Fibroblast of lung (primary cell): ENCODE measurements around the gene TEX19. TPM values are rescaled to one million over a fixed set of nuclear protein-coding genes. Genes with fewer than 3 reads are reported as not detected.

Experiments
- DNase-seq, 2 donors: peaks; one replicate each; pipeline versions ENCODE4 v3.0.0 to v3.0.0-alpha.2; 2010; ENCODE audit warnings: low read depth in 2 of 2
- H2AFZ ChIP-seq: 2 replicates; pipeline ENCODE4 v1.5.1; 2012; ENCODE audit warnings: low read length, control low read depth, inconsistent platforms
- H3K27ac ChIP-seq: 2 replicates; pipeline ENCODE4 v1.5.1; 2011; ENCODE audit warnings: low read length, control low read depth; ENCODE audit not compliant: insufficient read depth
- H3K27me3 ChIP-seq: 2 replicates; pipeline ENCODE4 v1.5.1; 2011; ENCODE audit warnings: mild to moderate bottlenecking, low read length; ENCODE audit not compliant: control insufficient read depth, insufficient read depth
- H3K36me3 ChIP-seq: 2 replicates; pipeline ENCODE4 v1.5.1; 2011; ENCODE audit warnings: low read length; ENCODE audit not compliant: control insufficient read depth, insufficient read depth
- H3K4me1 ChIP-seq: 2 replicates; pipeline ENCODE4 v1.5.1; 2011; ENCODE audit warnings: low read length; ENCODE audit not compliant: control insufficient read depth, insufficient read depth; ENCODE audit errors: extremely low read depth
- H3K4me2 ChIP-seq: 2 replicates; pipeline ENCODE4 v1.5.1; 2011; ENCODE audit warnings: low read length, control low read depth; ENCODE audit not compliant: insufficient read depth; ENCODE audit errors: extremely low read depth
- H3K4me3 ChIP-seq, 4 experiments: fragments of 200-600 bp in 1 of 4; sonication (generic) in 1 of 4; replicated peaks in 1 of 4; 2 replicates each; pipeline ENCODE4 v1.5.1; 2011 to 2016; ENCODE audit warnings: low read length in 4 of 4, low read depth in 3 of 4, mild to moderate bottlenecking in 3 of 4, control low read depth in 2 of 4, inconsistent platforms in 1 of 4, mixed read lengths in 1 of 4; ENCODE audit not compliant: insufficient read depth in 1 of 4; ENCODE audit errors: control extremely low read depth in 1 of 4
- H3K79me2 ChIP-seq: 2 replicates; pipeline ENCODE4 v1.5.1; 2012; ENCODE audit warnings: mild to moderate bottlenecking, low read length, inconsistent platforms; ENCODE audit not compliant: control insufficient read depth, insufficient read depth
- H3K9ac ChIP-seq: 2 replicates; pipeline ENCODE4 v1.5.1; 2011; ENCODE audit warnings: mild to moderate bottlenecking, low read length, control low read depth; ENCODE audit not compliant: insufficient read depth
- H3K9me3 ChIP-seq: 2 replicates; pipeline ENCODE4 v1.5.1; 2012; ENCODE audit warnings: low read depth, low read length; ENCODE audit not compliant: control insufficient read depth, insufficient read depth
- H4K20me1 ChIP-seq: 2 replicates; pipeline ENCODE4 v1.5.1; 2011; ENCODE audit warnings: low read length; ENCODE audit not compliant: control insufficient read depth, insufficient read depth; ENCODE audit errors: extremely low read depth
- CTCF ChIP-seq, 2 donors: IDR thresholded peaks in 1 of 2; conservative IDR thresholded peaks in 1 of 2; 1 replicate in 1 of 2; 2 replicates in 1 of 2; pipeline ENCODE4 v1.5.1; 2011 to 2012; ENCODE audit warnings: low read length in 2 of 2, control low read depth in 1 of 2, inconsistent platforms in 1 of 2, low read depth in 1 of 2, mild to moderate bottlenecking in 1 of 2
- EZH2 ChIP-seq: IDR thresholded peaks from 2 replicates; pipeline ENCODE4 v1.5.1; 2012; ENCODE audit warnings: low read length, control low read depth, mild to moderate bottlenecking; ENCODE audit errors: missing control alignments
- polyA plus RNA-seq, 2 donors: library from polyadenylated mRNA; depleted of rRNA in 1 of 2; stranded (reverse) in 1 of 2; unstranded in 1 of 2; fragments of >200 nt; gene quantifications; 2 replicates each; pipeline ENCODE4 v1.2.1, GENCODE V29; 2011 to 2012; ENCODE audit warnings: missing spikeins in 1 of 2
- total RNA-seq: library from RNA; depleted of rRNA; stranded (reverse); fragments of >200 nt; gene quantifications from 2 replicates; pipeline ENCODE4 v1.2.1, GENCODE V29; 2014

TEX19 gene
- total and polyA plus RNA-seq, 2 donors (not counting 1 experiment from before 2014, with no cell fraction given) = 0.05 to 0.17 TPM

GRCh38 chr17:82331345-82331939 is 27.6 kb upstream of the TEX19 start:
- peaks cover 22% of the 10 kb centered on the region for H3K4me1 ChIP-seq
- H3K4me3 ChIP-seq = no peak overlapping the region
- no peaks in the 10 kb centered on the region for H3K9me3 ChIP-seq
- DNase-seq = no peak
- H3K9ac ChIP-seq = no peak overlapping the region
- no peaks in the 10 kb centered on the region for H3K27me3 ChIP-seq
- no peak overlapping the region for H2AFZ ChIP-seq
- H3K4me2 ChIP-seq = no peak overlapping the region
- H4K20me1 ChIP-seq = no peaks in the 10 kb centered on the region
- TF ChIP-seq CTCF (conservative IDR thresholded peaks at IDR 0.05 in 1 of 2, IDR thresholded peaks at IDR 0.05 in 1 of 2; ENCODE audit: low read depth in 1 of 2, low read length in 2 of 2) (no peak), EZH2 (no peak)
- H3K79me2 ChIP-seq = no peaks in the 10 kb centered on the region
- no peaks in the 10 kb centered on the region for H3K36me3 ChIP-seq
- no peak overlapping the region for H3K27ac ChIP-seq

GRCh38 chr17:82332669-82333278 is 26.3 kb upstream of the TEX19 start:
- H3K27me3 ChIP-seq = no peaks in the 10 kb centered on the region
- no peaks in the 10 kb centered on the region for H3K9me3 ChIP-seq
- no peaks in the 10 kb centered on the region for H4K20me1 ChIP-seq
- H2AFZ ChIP-seq = peak overlapping the region; percentile 45
- H3K4me2 ChIP-seq = peak overlapping the region; percentile 81
- H3K9ac ChIP-seq = peak overlapping the region; percentile 59
- TF ChIP-seq EZH2 (no peak), CTCF (conservative IDR thresholded peaks at IDR 0.05 in 1 of 2, IDR thresholded peaks at IDR 0.05 in 1 of 2; ENCODE audit: low read depth in 1 of 2, low read length in 2 of 2) (no peak)
- H3K27ac ChIP-seq = peak overlapping the region; percentile 8
- peaks cover 22% of the 10 kb centered on the region for H3K4me1 ChIP-seq
- H3K36me3 ChIP-seq = no peaks in the 10 kb centered on the region
- peak; percentile 45 to 62 for DNase-seq
- peak overlapping the region; percentile 36 to 67 (median 56) for H3K4me3 ChIP-seq
- H3K79me2 ChIP-seq = no peaks in the 10 kb centered on the region

GRCh38 chr17:82333279-82334171 is 25.5 kb upstream of the TEX19 start, which contains the start of gene SECTM1:
SECTM1 (minus strand) TSS chr17:82333766; CDS start chr17:82327240, 6,526 bp downstream.
- Histone ChIP-seq H3K27ac (peak within 1 kb of the TSS; percentile 39), H4K20me1 (no peaks in the 10 kb centered on the region), H3K4me3 (peak within 1 kb of the TSS; percentile 49 to 67 (median 58)), H3K79me2 (no peaks in the 10 kb centered on the region), H3K27me3 (no peaks in the 10 kb centered on the region), H3K36me3 (no peaks in the 10 kb centered on the region), H3K4me2 (peak within 1 kb of the TSS; percentile 98), H2AFZ (peak within 1 kb of the TSS; percentile 61), H3K4me1 (peaks cover 22% of the 10 kb centered on the region), H3K9ac (peak within 1 kb of the TSS; percentile 59), H3K9me3 (no peaks in the 10 kb centered on the region)
- peak in 1 of 2 donors; percentile 21 for DNase-seq
- TF ChIP-seq EZH2 = no peak
- no peak for TF ChIP-seq CTCF (conservative IDR thresholded peaks at IDR 0.05 in 1 of 2, IDR thresholded peaks at IDR 0.05 in 1 of 2; ENCODE audit: low read depth in 1 of 2, low read length in 2 of 2)
